ENCODE results near the gene TCF7L2.

GRCh38 chr10:113153493-113154102, 203.6 kb downstream of the TCF7L2 start:
- TF ChIP-seq, protein P1, sequence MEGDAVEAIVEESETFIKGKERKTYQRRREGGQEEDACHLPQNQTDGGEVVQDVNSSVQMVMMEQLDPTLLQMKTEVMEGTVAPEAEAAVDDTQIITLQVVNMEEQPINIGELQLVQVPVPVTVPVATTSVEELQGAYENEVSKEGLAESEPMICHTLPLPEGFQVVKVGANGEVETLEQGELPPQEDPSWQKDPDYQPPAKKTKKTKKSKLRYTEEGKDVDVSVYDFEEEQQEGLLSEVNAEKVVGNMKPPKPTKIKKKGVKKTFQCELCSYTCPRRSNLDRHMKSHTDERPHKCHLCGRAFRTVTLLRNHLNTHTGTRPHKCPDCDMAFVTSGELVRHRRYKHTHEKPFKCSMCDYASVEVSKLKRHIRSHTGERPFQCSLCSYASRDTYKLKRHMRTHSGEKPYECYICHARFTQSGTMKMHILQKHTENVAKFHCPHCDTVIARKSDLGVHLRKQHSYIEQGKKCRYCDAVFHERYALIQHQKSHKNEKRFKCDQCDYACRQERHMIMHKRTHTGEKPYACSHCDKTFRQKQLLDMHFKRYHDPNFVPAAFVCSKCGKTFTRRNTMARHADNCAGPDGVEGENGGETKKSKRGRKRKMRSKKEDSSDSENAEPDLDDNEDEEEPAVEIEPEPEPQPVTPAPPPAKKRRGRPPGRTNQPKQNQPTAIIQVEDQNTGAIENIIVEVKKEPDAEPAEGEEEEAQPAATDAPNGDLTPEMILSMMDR (IDR thresholded peaks at IDR 0.05), result no peak
- no peak for TF ChIP-seq POLR2A (IDR thresholded peaks at IDR 0.05)
- no peak for TF ChIP-seq POLR2AphosphoS5 (IDR thresholded peaks at IDR 0.05)
